ACC112 (cell line): Measurements from ENCODE around the gene ZNF688.

Experiments
- H2AFZ ChIP-seq: fragments of 200-600 bp; sonication (generic); one replicate; pipeline ENCODE4 v1.6.0; 2017; ENCODE audit warnings: antibody characterized with exemption, low read length; ENCODE audit not compliant: unreplicated experiment
- H3K27ac ChIP-seq: fragments of 200-600 bp; sonication (generic); 2 replicates; pipeline ENCODE4 v1.5.1; 2014; ENCODE audit warnings: low read depth, mild to moderate bottlenecking, antibody characterized with exemption, low read length, moderate library complexity
- H3K27me3 ChIP-seq: fragments of 200-600 bp; sonication (generic); 2 replicates; pipeline ENCODE4 v1.6.1; 2014; ENCODE audit warnings: mild to moderate bottlenecking, antibody characterized with exemption, low read length, moderate library complexity, mixed read lengths; ENCODE audit not compliant: insufficient read depth
- H3K36me3 ChIP-seq: fragments of 200-600 bp; sonication (generic); 2 replicates; pipeline ENCODE4 v1.6.1; 2016; ENCODE audit warnings: mild to moderate bottlenecking, antibody characterized with exemption, low read length, moderate library complexity, mixed read lengths; ENCODE audit not compliant: insufficient read depth
- H3K4me1 ChIP-seq: fragments of 200-600 bp; sonication (generic); one replicate; pipeline ENCODE4 v1.6.1; 2016; ENCODE audit warnings: low read length, mixed read lengths; ENCODE audit not compliant: insufficient read depth, unreplicated experiment, control insufficient read depth
- H3K4me3 ChIP-seq: fragments of 200-600 bp; sonication (generic); 2 replicates; pipeline ENCODE4 v1.5.1; 2014; ENCODE audit warnings: mild to moderate bottlenecking, low read depth, low read length
- H3K79me2 ChIP-seq: fragments of 200-600 bp; sonication (generic); one replicate; pipeline ENCODE4 v1.6.0; 2016; ENCODE audit warnings: low read length; ENCODE audit not compliant: control insufficient read depth, unreplicated experiment, insufficient read depth

Gene ZNF688

DNA sequence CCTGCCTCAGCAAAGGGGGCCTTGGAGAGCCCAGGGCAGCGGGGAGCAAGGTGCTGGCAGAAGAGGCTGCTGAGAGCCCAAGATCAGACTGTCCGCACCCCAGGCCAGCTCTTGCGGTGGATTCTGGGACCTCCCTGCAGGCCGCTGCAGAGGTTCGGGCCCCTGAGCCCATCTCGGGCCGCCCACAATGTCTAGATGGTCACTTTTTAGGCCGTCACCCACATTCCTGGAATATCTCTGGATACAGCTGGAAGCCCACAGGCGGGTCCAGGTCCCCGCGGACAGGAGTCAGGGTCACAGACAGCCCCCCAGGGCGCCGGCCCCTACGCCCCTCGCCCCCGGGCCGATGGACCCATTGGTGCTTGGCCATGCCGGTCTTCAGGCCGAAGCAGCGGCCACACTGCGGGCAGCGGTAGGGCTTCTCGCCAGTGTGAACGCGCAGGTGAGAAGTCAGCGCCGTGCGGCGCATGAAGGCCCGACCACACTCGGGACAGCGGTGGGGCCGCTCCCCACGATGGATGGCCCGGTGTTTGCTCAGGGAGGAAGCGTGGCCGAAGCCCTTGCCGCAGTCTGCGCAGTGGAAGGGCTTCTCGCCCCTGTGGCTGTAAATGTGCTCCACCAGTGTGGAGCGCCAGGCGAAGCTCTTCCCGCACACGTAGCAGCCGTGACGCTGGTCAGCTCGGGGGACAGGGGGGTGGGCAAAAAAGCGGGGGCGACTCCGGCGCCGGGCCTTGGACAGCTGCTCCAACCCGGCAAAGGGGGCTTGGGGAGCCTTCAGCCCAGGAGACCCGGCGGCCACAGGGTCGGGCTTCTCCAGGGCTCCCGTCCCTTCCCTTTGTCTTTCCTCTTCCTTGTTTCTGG lies 39.0 kb downstream of the ZNF688 start:
- no peaks in the 10 kb centered on the region for H3K27me3 ChIP-seq
- H3K79me2 ChIP-seq, result peaks cover 16% of the 10 kb centered on the region
- H2AFZ ChIP-seq, result no peak overlapping the region
- H3K36me3 ChIP-seq, result no peaks in the 10 kb centered on the region
- H3K27ac ChIP-seq, result no peak overlapping the region
- no peak overlapping the region for H3K4me3 ChIP-seq
- peaks cover 10% of the 10 kb centered on the region for H3K4me1 ChIP-seq

DNA sequence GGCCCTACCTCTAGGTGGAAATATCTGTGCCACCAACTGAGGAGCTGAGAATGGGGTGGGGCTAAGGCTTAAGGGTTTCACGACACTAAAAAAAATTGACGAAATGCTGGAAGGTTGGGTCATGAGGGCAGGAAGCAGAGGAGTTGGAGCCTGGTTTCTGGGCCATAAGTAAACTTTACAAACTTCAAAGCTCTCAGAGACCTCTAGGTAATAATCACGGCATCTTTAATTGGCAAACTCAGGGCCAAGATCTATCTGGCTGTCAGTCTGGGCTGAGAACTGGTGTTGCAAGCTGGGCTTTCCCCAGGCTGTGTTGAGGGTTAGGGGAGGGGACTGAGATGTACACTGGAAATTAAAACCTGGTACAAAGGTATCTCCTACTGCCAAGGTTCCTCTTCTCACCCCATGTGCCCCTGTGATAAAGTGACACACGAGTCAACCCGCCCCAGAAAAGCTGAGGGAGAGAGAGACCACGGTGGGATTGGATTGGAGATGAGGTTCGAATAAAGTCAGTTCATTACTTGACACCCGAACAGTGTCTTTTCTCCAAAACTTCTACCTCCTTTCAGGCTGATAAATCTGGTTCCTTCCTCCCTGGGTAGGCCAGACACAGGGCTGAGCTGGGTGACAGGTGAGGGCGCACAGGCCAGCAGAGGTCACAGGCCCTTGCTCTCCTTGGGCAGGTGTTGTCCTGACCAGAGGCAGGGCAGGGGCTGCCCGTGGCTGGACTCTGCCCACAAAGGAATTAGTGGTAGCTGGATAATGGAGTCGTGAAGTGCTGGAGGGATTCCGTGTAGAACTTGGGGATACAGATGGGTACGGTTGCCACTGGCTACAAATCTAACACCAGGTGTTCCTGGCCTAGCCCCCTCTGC lies 41.1 kb downstream of the ZNF688 start:
- Histone ChIP-seq H2AFZ (no peak overlapping the region), H3K36me3 (no peaks in the 10 kb centered on the region), H3K27me3 (no peaks in the 10 kb centered on the region), H3K4me3 (no peak overlapping the region), H3K27ac (no peak overlapping the region), H3K79me2 (peaks cover 12% of the 10 kb centered on the region), H3K4me1 (peaks cover 11% of the 10 kb centered on the region)

DNA sequence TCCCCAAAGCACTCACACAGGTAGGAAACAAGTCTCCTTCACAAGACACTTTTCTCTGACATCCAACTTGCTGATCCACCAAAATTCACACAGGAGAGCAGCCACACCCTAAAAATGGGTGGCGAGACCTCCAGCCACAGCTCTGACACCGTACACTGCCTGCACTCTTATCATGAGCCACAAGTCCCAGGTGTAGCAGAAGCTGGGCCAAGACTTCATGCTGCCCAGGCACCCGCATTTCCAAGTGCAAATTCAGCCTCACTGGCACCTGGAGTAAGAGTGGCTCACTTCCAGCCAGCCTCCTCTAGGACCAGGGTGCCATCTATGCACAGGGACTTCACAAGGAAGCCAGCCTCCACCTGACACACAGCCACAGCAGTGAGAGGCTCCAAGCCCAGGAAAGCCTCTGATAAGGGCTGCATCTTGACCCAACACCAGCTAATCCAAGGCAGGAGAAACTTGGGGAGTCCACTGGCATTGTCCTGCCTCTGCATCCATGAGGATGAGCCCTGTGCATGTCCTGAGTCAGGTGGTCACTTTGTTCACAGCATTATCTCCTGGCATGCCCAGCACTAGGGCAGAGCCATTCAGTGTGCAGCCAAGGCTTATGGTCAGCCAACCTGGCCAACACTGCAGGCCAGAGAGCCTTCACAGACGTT lies 42.6 kb downstream of the ZNF688 start:
- Histone ChIP-seq H2AFZ (no peak overlapping the region), H3K27ac (no peak overlapping the region), H3K4me1 (peaks cover 11% of the 10 kb centered on the region)

DNA sequence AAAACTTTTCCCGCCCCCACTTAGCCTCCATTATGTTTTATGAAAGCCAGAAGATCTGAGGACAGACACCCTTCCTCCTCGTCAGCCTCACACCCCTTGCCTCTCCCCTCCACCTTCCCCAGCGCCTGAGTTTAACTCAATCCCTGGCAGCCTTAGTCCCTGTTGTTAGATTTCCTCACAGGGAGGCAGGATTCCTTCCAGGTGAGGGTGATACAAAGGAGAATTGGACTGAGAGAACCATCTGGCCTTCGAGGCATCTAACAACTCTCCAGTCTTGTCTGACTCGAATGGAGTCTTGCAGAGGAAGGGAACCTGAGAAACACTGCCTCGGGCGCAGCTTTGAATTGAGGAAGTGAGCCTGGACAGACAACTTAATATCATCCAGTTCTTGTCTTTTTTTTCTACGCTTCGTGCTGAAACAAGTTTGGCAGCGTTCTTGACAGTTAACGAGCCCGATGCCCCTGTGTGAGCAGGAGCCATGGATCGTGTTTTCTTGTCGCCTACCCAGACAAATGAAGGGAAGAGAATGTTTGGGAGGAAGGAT lies 43.8 kb downstream of the ZNF688 start:
- Histone ChIP-seq H3K4me3 (peak overlapping the region; percentile 97), H3K79me2 (no peaks in the 10 kb centered on the region), H3K36me3 (no peaks in the 10 kb centered on the region), H3K27ac (peak overlapping the region; percentile 21; the same call in 1 of the 2 replicates), H3K4me1 (peaks cover 6% of the 10 kb centered on the region), H3K27me3 (no peaks in the 10 kb centered on the region), H2AFZ (peak overlapping the region; percentile 23)

More for the DNA sequence above, 42.6 kb downstream of the ZNF688 start:
- H3K79me2 ChIP-seq, result peaks cover 3% of the 10 kb centered on the region
- no peaks in the 10 kb centered on the region for H3K36me3 ChIP-seq
- no peaks in the 10 kb centered on the region for H3K27me3 ChIP-seq
- H3K4me3 ChIP-seq, result no peak overlapping the region

DNA sequence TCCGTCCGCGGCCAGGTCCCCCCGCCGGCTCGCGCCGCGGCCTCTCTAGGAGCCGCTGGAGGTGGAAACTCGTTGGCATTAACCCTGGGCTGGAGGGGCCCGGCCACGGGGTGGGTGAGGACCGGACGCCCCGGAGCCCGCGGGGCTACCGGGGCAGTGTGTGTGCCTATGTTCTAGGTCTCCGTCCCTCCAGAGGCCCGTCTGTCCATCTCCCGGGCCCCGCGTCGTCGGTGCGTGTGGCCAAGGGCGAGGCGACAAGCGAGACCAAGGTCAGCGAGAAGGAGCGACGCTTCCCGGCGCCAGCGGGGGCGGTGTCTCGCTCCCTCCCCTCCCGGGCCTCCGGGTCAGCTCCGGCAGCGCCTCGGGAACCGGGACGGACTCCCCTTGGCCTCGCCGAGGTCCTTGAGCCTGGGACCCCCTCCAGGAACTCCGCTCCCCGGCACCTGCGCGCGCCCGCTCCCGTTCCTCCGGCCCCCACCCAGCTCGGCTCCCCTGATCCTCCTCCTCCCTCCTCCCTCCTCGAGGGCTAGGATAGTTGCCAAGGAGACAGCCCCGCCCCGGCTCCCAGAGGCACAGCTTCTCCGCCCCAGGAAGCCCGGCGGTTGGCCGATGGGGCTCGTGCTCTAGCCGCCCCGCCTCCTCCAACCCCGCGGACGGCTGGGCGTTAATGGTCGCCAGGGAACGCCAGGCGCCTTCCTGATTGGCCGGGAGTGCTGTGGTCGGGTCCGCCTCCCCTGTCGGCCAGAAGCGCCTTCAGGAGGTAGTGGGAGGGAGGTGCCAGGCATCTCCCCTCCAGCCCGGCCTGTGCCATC lies 44.5 kb downstream of the ZNF688 start:
- Histone ChIP-seq H3K27me3 (no peaks in the 10 kb centered on the region), H3K4me3 (peak overlapping the region; percentile 97), H3K4me1 (peaks cover 6% of the 10 kb centered on the region), H3K79me2 (no peaks in the 10 kb centered on the region), H2AFZ (peak overlapping the region; percentile 91), H3K27ac (peak overlapping the region; percentile 90), H3K36me3 (no peaks in the 10 kb centered on the region)

DNA sequence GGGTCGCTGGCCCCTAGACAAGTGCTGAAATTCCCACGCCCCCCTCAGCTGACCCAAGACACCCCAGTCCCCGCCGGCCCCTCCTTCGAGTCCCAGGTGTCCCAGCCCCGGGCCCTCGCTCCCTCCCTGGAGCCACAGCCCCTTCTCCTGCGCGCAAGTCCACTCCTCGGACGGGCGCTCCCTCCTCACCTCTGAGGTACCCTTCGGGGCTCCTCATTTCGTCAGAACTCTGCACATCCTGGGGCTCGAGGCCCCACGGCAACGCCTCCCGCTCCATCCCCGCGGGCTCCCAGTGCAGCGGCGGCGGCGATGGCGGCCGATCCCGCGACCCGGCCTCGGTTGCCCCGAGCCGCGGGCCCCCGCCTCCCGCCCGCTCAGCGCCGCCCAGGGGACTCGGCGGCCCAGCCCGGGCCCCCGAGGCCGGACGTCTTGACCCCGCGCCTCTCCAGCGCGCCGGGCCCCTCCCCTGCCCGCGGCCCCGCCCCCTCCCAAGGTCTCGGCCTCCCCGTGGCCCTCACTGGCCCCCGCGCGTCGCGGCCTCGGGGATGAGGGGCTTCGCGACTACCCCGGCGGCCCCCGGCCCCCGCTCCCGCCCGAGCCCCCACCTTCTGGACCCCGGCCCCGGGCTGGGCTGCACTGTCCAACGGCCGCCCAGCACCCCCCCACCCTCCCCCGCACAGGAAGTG lies 45.2 kb downstream of the ZNF688 start, which contains the start of gene ZNF768:
ZNF768 (minus strand) TSS at position 430 of the 686 bp plus-strand sequence; CDS start at position 277, 153 bp downstream.
- H3K27ac ChIP-seq, result peak within 1 kb of the TSS; percentile 90
- peak within 1 kb of the TSS; percentile 97 for H3K4me3 ChIP-seq
- peak within 1 kb of the TSS; percentile 91 for H2AFZ ChIP-seq
- no peaks in the 10 kb centered on the region for H3K27me3 ChIP-seq
- H3K36me3 ChIP-seq, result no peaks in the 10 kb centered on the region
- peaks cover 6% of the 10 kb centered on the region for H3K4me1 ChIP-seq
- no peaks in the 10 kb centered on the region for H3K79me2 ChIP-seq

DNA sequence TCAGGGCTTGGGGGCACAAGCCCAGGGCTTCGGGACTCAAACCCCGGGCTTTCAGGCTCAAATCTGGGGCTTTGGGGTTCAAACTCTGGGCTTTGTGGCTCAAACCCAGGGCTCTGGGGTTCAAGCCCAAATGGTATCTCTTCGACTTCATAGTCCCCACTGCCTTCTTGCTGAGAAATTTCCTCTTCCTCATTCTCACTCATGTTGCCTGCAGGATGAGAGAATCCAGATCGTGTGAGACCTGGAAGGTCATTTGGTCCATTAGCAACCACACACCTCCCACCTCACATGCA lies 45.7 kb downstream of the ZNF688 start:
- H3K27ac ChIP-seq, result no peak overlapping the region
- peak overlapping the region; percentile 97 for H3K4me3 ChIP-seq
- H3K36me3 ChIP-seq, result no peaks in the 10 kb centered on the region
- H2AFZ ChIP-seq, result no peak overlapping the region
- no peaks in the 10 kb centered on the region for H3K79me2 ChIP-seq
- no peaks in the 10 kb centered on the region for H3K27me3 ChIP-seq
- peaks cover 6% of the 10 kb centered on the region for H3K4me1 ChIP-seq

DNA sequence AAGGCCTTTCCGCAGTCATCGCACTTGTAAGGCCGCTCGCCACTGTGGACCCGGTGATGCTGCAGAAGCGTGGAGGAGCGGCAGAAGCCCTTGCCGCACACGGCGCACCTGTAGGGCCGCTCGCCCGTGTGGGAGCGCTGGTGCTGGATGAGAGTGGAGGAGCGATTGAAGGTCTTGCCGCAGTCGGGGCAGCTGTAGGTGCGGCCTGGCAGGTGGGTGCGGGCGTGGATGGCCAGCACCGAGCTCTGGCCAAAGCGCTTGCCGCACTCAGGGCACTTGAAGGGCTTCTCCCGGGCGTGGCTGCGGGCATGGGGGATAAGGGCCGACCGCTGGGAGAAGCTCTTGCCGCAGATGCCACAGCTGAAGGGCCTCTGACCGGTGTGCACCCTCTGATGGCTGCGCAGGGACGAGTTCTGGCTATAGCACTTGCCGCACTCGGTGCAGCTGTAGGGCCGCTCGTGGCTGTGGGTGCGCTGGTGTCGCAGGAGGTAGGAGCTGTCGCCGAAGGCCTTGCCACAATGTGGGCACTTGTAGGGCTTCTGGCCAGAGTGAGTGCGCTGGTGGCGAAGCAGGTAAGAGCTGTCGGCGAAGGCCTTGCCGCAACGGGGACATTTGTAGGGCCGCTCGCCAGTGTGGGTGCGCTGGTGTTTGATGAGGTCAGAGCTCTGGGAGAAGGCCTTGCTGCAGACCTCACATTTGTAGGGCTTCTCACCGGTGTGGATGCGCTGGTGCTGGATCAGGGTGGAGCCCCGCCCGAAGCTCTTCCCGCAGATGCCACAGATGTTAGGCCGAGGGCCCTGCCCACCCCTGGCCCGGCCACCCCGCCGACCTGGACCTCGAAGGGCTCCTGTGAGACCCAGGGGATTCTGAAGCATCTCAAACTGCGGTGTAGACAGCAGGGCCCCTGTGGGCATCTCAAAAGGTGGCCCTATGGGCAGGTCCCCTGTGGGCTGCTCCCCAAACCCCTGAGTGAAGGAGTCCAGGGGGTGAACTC lies 46.6 kb downstream of the ZNF688 start:
- H3K79me2 ChIP-seq, result no peaks in the 10 kb centered on the region
- H3K27ac ChIP-seq, result no peak overlapping the region
- H3K4me3 ChIP-seq, result no peak overlapping the region; the same call in 1 of the 2 replicates
- H2AFZ ChIP-seq, result no peak overlapping the region
- no peaks in the 10 kb centered on the region for H3K36me3 ChIP-seq
- H3K27me3 ChIP-seq, result no peaks in the 10 kb centered on the region
- peaks cover 6% of the 10 kb centered on the region for H3K4me1 ChIP-seq
